HL-60 (cell line): ENCODE data around the gene SIGLEC6.

Experiments used
- DNase-seq, 2 experiments: peaks; one replicate each; pipeline ENCODE4 v3.0.0-alpha.2; 2010 to 2020; ENCODE audit warnings: low read depth in 1 of 2, low spot score in 1 of 2
- H3K27ac ChIP-seq: fragments of 250-450 bp; sonication (Bioruptor Pico); replicated peaks from 2 replicates; pipeline ENCODE4 v1.5.1; 2020; ENCODE audit warnings: mild to moderate bottlenecking, moderate library complexity
- H3K27me3 ChIP-seq: fragments of 250-450 bp; sonication (Bioruptor Pico); 2 replicates; pipeline ENCODE4 v1.5.1; 2021; ENCODE audit warnings: mild to moderate bottlenecking, moderate library complexity; ENCODE audit not compliant: insufficient read depth, poor library complexity, severe bottlenecking
- H3K4me3 ChIP-seq: replicated peaks from 2 replicates; pipeline ENCODE4 v1.5.1; 2011; ENCODE audit warnings: mild to moderate bottlenecking, control low read depth, low read length; ENCODE audit not compliant: insufficient read depth
- CTCF ChIP-seq: IDR thresholded peaks from one replicate; pipeline ENCODE4 v1.5.1; 2011; ENCODE audit warnings: low read length, control low read depth, inconsistent platforms; ENCODE audit not compliant: insufficient read depth
- GABPA ChIP-seq: IDR thresholded peaks from 2 replicates; pipeline ENCODE4 v1.6.1; 2012; ENCODE audit warnings: low read depth
- POLR2AphosphoS5 ChIP-seq: IDR thresholded peaks from 2 replicates; pipeline ENCODE4 v1.6.1; 2012; ENCODE audit warnings: low read depth
- REST ChIP-seq: IDR thresholded peaks from 2 replicates; pipeline ENCODE4 v1.6.1; 2012; ENCODE audit warnings: low read depth; ENCODE audit not compliant: insufficient replicate concordance
- SPI1 ChIP-seq: IDR thresholded peaks from 2 replicates; pipeline ENCODE4 v1.6.1; 2012; ENCODE audit warnings: low read depth, mild to moderate bottlenecking, borderline replicate concordance

SIGLEC6 gene

GRCh38 chr19:51511353-51511752 is 20.1 kb downstream of the SIGLEC6 start:
- Histone ChIP-seq H3K27ac (no peak overlapping the region), H3K4me3 (no peak overlapping the region), H3K27me3 (no peaks in the 10 kb centered on the region)
- TF ChIP-seq SPI1 (no peak), CTCF (no peak), GABPA (no peak), POLR2AphosphoS5 (no peak), REST (no peak)
- DNase-seq = no peak

DNA sequence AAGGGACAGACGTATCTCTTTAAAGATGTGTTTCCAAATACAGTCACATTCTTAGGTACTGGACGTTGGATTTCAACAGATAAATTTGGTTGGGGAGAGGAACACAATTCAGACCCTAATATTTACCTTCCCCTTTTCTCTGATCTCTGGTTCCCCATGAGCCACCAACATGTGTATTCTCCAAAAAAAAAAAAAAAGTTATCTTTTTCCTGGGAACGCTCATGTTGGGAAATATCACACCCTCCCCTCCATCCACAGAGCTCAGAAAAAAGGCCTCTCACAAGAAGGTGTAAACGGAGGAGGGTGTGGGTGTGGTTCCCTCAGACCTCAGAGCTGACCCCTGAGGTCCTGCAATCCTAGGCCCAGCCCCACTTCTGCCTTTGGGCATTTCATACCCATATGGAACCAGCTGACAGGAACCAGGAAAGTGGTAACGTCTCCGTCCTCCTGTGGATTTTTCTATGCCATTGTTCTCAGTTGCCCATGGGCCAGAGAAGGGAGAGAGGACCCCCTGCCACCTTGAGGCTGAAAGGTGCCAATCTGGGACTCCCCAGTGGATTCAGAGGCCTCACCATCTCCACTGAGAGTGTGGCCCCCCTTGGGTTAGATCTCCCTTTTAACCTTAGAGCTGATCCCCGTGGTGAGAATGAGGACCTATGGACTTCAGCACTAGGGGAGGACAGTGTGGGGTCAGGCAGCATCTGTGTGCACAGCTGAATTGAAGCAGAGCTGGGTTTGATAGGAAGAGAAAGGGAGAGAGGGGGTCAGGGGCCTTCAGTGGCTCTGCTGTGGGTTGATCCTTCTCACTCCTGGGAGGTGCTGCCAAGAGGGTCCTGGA is 21.4 kb downstream of the SIGLEC6 start:
- H3K4me3 ChIP-seq = no peak overlapping the region
- no peak for TF ChIP-seq CTCF
- peak; percentile 40 for TF ChIP-seq REST
- H3K27me3 ChIP-seq = no peaks in the 10 kb centered on the region
- no peak overlapping the region for H3K27ac ChIP-seq
- DNase-seq = peak in 1 of 2 experiments; percentile 41

- Histone ChIP-seq H3K27ac (no peak overlapping the region), H3K4me3 (no peak overlapping the region), H3K27me3 (no peaks in the 10 kb centered on the region)
- TF ChIP-seq SPI1 = peak; percentile 35; the same call in 1 of the 2 replicates
- TF ChIP-seq CTCF = no peak
- DNase-seq = peak in 1 of 2 experiments; percentile 35
Measured at GRCh38 chr19:51508059-51508733, 23.3 kb downstream of the SIGLEC6 start.

DNA sequence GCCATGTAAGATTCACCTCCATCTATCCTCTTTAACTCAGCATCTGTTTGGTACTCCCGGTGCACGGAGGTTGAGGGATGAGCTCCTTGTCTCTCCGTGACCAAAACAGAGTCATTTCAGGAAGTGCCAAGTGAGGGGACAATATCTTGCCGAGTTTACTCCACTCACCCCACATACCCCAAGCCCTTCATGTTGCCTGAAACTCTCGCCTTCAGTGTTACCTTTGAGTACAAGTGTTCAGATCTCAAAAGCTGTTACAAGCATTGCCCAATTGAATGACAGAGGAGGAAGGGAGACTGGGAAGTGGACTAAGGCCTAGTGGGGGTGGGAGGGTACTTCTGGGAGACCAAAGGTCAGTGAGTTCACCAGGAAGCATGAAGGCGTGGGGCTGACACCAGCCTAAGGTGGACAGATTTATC is 23.8 kb downstream of the SIGLEC6 start:
- Histone ChIP-seq H3K27ac (no peak overlapping the region), H3K27me3 (no peaks in the 10 kb centered on the region), H3K4me3 (no peak overlapping the region)
- peak; percentile 26 to 85 for DNase-seq
- no peak for TF ChIP-seq POLR2AphosphoS5
- no peak for TF ChIP-seq SPI1
- TF ChIP-seq REST = no peak
- TF ChIP-seq GABPA = no peak
- TF ChIP-seq CTCF = no peak
